Activated CD4-positive, CD25-positive, alpha-beta regulatory T cell treated with anti-CD3 and anti-CD28 coated beads, Interleukin-2, amount 50 U/mL, for 72 hours (primary cell): ENCODE data around the gene SHH.

ENCODE experiments used
- DNase-seq: peaks from one replicate; pipeline ENCODE4 v3.0.0; 2021

The SHH gene

DNA sequence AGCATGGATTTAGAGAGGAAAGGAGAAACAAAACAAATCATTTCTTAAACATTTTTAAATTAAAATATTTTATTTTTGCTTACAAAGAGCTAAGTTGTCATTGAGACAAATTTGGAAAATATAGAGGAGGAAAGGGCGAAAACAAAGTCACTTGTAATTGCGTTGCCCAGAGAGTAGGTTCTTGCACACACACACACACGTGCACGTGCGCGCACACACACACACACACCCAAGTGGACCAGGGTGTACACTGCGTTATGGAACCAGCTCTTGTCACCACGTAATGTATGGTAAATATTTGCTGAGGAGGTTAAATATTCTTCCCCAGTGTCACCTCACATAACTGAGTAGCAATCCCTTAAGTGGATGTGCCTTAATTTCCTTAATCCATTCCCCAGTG lies 21.6 kb downstream of the SHH start:
- DNase-seq, result no peak

GRCh38 chr7:155789001-155789725 lies 23.1 kb downstream of the SHH start:
- DNase-seq, result no peak

GRCh38 chr7:155788616-155789000 lies 23.7 kb downstream of the SHH start:
- no peak for DNase-seq

- DNase-seq, result no peak
These were observed 25.0 kb downstream of the SHH start for GRCh38 chr7:155787171-155787851.

- no peak for DNase-seq
These were observed 25.8 kb downstream of the SHH start for GRCh38 chr7:155786491-155786890.

- no peak for DNase-seq
These were observed 26.7 kb downstream of the SHH start for GRCh38 chr7:155785536-155785935.

GRCh38 chr7:155782466-155782865 lies 29.8 kb downstream of the SHH start:
- no peak for DNase-seq

DNA sequence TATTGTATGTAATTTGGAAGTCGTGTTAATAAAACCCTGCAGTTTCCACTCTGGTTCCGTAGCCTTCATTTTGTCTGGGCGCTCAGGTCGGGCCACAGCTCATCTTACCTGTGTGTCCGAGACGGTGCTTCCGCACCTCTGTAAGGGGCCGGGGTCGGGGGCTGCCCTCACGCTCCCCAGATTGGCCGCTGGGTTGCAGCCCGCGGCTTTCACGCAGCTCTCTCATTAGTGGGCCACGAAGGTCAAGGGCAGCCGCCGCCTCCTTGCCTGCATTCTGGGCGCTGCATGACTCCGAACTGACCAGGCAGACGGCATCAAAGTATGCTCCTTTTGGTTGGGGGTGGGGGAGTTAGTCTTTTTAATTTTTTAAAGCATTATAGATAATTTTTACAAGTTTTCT lies 30.8 kb downstream of the SHH start:
- no peak for DNase-seq

DNA sequence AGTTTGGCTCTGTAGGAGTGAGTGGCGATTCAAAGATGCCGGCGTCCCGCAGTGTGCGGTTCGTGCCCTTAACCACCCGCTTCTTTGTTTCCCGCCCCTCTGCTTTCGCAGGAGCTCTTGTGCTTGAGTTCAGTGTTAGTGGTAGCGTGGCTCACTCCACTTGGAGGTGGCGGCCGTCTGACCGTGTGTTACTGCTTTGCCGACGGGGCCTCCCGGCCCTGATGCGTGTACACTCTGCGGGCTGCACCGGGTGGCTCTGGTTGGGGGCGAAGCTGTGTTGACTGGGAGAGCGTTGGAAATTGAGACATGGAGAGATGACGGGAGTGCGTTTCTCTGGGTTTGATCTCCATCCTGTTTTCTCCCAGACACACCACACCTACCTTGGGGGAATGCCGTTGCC lies 31.4 kb downstream of the SHH start:
- DNase-seq, result no peak

DNA sequence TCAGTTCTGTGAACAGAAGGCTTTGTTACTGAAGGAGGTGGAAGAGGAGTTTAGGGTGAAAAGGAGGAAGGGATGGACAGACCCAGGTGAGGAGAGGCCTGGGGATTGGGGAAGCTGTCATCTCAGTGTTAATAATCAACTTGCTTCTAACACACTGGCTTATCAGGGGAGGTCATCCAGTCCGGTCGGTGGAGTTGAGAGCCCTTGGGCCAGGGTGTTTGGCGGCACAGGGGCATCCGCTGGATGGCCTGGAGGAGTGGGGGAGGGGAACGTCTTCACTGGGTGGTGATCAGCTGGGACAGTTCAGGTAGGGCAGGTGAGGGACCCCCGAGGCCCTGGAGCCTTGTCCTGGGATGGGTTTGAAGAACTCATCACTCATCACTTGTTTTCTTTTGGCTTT lies 33.9 kb downstream of the SHH start:
- no peak for DNase-seq

GRCh38 chr7:155776606-155777005 lies 35.7 kb downstream of the SHH start:
- no peak for DNase-seq

DNA sequence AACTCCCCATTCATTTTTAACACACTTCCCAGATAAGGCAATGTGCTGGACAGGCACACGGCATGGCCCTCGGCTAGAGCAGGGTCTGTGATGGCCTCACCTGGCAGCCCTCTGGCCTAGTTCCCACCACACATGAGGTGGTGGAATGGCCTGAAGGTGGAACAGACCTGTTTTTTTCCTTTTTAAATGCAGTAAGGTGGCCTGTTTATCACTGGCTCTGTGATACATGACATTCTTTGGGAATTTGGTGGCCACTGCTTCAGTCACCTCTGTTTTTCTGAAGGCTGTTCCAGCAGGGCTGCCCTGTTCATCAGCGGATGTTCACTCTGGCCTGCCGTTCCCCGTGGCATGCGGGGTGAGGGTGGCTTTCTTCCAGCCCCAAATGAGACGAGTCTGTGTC lies 36.6 kb downstream of the SHH start:
- no peak for DNase-seq

DNA sequence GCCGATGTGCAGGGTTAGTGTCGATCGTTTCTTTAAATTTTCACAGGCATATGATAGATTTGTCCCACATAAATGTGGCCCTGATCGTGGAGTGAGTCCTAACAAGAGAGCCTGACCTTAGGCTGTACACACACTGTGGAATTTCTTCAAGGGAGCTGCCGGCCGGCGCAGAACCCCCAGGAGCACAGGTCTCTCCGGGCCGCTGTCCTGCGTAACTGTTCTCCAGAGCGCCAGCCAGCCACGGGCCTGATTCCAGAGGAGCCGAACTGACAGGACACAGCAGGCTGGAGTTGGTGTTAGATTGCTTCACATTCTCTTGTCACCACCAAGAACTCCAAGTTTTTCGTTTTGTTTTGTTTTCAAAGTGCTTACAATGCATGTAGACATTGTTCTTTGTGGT lies 37.3 kb downstream of the SHH start:
- DNase-seq, result no peak

- DNase-seq, result no peak
These were observed 38.7 kb downstream of the SHH start for GRCh38 chr7:155773531-155773930.

GRCh38 chr7:155770241-155770640 lies 42.0 kb downstream of the SHH start:
- no peak for DNase-seq

DNA sequence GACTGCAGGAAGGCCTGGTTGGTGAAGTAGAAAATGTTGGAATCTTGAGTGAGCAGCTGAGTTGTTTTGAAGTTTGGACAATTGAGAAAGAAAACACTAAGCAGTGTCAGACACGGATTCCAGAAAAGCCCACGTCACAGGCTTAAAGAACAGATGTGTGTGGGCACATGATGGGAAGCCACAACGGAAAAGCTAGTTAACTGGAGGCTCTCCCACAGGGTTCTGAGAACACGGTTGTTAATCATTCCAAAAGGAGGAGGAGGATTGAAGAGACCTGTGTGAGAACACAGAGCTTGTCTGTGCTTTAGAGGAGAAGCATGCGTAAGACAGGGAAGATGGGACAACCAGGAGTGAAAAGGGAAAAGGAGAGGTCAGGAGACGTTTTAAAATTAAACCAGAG lies 42.6 kb downstream of the SHH start:
- no peak for DNase-seq

DNA sequence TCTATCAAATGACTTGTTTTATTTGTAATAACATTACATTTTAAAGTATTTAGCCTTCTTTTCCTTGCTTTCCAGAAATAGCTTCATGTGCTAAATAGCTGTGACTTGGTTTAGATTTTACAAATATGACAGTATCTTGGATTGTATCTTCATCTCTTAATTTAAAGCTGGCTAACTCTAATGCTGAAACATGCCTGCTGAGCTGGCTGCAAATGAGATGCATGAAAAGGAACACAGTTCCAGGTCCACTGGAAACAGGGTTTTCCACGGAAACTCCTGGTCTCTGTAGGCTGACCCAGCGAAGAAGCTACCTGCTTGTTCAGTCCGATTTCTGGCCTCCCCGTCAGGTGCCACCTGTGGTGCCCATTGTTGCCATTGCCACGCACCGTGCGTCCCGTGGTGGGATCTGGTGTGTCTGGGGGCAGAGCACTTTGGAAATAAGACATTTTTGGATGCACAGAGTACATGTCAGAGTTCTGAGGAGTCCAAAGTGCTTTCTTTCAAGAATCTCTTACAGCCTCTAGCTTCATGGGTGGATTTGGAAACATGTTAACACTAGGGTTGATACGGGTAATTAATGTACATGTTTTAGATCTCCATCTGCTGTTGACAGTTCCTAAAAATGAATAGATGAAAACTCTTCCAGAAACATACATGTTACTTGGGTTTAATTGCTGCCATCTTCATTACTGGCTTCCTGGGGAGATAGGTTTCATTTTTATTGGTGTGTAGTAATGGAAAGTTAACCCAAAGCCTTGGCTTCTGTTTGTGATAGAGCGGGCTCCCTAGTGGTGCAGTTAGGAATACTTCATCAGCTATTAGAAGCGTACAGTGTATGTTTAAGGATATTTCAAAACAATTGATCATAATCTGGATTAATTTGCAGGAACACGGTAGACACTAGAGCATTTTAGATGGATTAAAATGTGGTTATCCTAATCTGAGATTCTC lies 45.0 kb downstream of the SHH start:
- no peak for DNase-seq

GRCh38 chr7:155766386-155766785 lies 45.9 kb downstream of the SHH start:
- no peak for DNase-seq

GRCh38 chr7:155765458-155765857 lies 46.8 kb downstream of the SHH start:
- DNase-seq, result no peak

DNA sequence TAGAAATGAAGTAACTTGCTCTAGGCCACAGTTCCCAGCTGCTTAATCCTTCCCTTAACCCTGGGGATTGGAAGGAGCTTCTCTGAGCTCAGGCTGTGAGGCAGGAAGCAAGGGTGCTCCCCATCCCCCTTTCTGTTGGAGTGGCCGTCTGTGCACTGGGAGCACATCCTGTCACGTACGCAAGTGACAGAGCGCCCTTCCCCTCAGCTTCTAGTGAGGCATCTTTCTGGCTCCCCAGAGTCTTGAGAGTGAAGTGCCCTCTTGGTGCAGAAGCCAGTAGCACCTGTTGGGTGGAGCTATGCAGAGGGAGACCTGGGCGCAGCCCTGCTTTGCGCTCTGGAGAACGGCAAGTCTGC lies 47.8 kb downstream of the SHH start:
- no peak for DNase-seq

- DNase-seq, result peak; percentile 51
These were observed 48.4 kb downstream of the SHH start for GRCh38 chr7:155763691-155764437.

- DNase-seq, result no peak
These were observed 49.1 kb downstream of the SHH start for GRCh38 chr7:155763122-155763521.

DNA sequence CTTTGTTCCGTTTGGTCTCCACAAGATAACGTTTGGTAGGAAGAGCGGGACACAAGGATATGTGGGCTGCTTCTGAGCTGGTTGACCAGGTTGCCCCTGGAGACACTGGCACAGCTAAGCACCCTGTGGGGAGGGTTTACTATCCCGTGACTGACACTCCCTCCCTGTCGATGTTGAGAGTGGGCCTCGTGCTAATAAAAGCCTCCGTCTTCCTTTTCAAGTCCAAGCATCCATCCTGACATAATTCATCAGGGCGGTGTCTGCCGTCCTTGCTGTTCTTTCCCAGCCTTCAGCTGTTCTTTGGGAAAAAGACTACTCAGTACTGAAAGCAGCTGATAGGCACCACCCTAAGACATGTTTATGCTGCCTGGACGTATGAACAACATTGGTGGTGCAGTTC lies 49.6 kb downstream of the SHH start:
- no peak for DNase-seq
